Measurements from ENCODE around the gene OR10G3. TPM values are rescaled to one million over a fixed set of nuclear protein-coding genes. Genes with fewer than 3 reads are reported as not detected.

Gene OR10G3
- polyA plus RNA-seq, 1 donor from 2014 or later: not detected

DNA sequence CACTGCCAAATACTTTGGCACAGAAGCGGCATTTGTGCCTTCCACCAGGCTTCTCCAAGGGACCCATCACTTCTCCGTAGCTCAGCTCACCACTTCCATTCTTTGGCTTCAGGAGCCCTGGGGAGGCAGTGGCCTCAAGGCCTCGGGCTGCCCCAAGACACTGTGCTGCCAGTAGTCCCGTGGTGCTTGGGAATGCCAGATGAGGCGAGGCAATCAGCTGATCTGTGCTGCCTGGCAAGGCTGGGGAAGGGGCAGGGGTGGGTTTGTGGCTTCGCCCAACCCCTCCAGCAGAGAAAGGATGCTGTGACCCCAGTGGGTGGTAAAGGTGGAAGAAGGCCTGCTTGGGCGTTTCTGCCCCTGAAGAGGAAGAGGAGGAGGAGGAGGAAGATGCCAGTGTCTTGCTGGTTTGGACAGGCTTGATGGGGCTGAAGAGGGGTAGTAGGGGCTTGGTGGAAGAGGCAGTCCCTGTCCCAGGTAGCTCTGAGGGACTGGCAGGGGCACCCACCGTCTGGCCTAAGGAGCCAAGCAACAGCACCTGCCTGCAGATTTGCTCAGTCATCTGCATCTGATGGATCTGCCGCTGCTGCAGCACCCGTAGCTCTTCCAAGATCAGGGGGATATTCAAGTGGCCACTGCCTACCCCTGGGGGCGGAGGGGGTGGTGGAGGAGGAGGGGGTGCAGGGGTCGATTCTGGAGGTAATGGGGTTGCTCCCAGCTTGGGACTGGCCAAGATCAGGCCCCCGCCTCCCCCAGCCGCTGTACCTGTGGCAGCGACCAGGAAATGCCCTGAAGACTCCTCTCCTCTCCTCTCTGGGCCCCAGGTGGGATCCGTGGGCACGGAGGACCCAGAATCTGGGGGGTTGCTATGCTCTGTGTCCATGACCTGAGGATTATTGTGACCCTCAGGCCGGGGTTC lies 55.0 kb downstream of the OR10G3 start:
- Histone ChIP-seq H3K79me2 (replicated peaks; ENCODE audit: insufficient read depth, low read length) (peaks cover 36% of the 10 kb centered on the region), H3K9me2 (ENCODE audit: insufficient read depth, low read length) (no peaks in the 10 kb centered on the region), H3K4me2 (ENCODE audit: low read length) (peak overlapping the region; percentile 88), H2AFZ (ENCODE audit: low read depth, low read length) (no peak overlapping the region), H3K36me3 (ENCODE audit: insufficient read depth, low read length) (peaks cover 12% of the 10 kb centered on the region), H3K27me3 (ENCODE audit: insufficient read depth, low read depth, low read length) (no peaks in the 10 kb centered on the region), H4K20me1 (ENCODE audit: insufficient read depth) (no peaks in the 10 kb centered on the region), H3K4me3 (ENCODE audit: low read length) (peak overlapping the region; percentile 88), H3K9ac (ENCODE audit: low read length) (peak overlapping the region; percentile 98), H3F3A (ENCODE audit: insufficient read depth, low read length, poor library complexity, severe bottlenecking) (peaks cover 3% of the 10 kb centered on the region), H3K27ac (ENCODE audit: low read length) (peak overlapping the region; percentile 96), H3K9me3 (ENCODE audit: low read length) (no peaks in the 10 kb centered on the region)
- TF ChIP-seq RAD21 (conservative IDR thresholded peaks at IDR 0.05): no peak
- TF ChIP-seq EZH2 (IDR thresholded peaks at IDR 0.05; ENCODE audit: borderline replicate concordance, insufficient read depth, low read length, poor library complexity, severe bottlenecking): no peak
- no peak for TF ChIP-seq SMC3 (conservative IDR thresholded peaks at IDR 0.05; ENCODE audit: poor library complexity)
- no peak for TF ChIP-seq POLR2AphosphoS5 (IDR thresholded peaks at IDR 0.05)
- TF ChIP-seq EP300 (conservative IDR thresholded peaks at IDR 0.05; ENCODE audit: poor library complexity, severe bottlenecking): no peak
- TF ChIP-seq, protein P1, sequence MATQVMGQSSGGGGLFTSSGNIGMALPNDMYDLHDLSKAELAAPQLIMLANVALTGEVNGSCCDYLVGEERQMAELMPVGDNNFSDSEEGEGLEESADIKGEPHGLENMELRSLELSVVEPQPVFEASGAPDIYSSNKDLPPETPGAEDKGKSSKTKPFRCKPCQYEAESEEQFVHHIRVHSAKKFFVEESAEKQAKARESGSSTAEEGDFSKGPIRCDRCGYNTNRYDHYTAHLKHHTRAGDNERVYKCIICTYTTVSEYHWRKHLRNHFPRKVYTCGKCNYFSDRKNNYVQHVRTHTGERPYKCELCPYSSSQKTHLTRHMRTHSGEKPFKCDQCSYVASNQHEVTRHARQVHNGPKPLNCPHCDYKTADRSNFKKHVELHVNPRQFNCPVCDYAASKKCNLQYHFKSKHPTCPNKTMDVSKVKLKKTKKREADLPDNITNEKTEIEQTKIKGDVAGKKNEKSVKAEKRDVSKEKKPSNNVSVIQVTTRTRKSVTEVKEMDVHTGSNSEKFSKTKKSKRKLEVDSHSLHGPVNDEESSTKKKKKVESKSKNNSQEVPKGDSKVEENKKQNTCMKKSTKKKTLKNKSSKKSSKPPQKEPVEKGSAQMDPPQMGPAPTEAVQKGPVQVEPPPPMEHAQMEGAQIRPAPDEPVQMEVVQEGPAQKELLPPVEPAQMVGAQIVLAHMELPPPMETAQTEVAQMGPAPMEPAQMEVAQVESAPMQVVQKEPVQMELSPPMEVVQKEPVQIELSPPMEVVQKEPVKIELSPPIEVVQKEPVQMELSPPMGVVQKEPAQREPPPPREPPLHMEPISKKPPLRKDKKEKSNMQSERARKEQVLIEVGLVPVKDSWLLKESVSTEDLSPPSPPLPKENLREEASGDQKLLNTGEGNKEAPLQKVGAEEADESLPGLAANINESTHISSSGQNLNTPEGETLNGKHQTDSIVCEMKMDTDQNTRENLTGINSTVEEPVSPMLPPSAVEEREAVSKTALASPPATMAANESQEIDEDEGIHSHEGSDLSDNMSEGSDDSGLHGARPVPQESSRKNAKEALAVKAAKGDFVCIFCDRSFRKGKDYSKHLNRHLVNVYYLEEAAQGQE (IDR thresholded peaks at IDR 0.05; ENCODE audit: borderline replicate concordance): no peak
- TF ChIP-seq TAF1 (IDR thresholded peaks at IDR 0.05; ENCODE audit: low read depth): no peak
- TF ChIP-seq MXI1 (conservative IDR thresholded peaks at IDR 0.05; ENCODE audit: poor library complexity, severe bottlenecking): no peak
- TF ChIP-seq, protein P2, sequence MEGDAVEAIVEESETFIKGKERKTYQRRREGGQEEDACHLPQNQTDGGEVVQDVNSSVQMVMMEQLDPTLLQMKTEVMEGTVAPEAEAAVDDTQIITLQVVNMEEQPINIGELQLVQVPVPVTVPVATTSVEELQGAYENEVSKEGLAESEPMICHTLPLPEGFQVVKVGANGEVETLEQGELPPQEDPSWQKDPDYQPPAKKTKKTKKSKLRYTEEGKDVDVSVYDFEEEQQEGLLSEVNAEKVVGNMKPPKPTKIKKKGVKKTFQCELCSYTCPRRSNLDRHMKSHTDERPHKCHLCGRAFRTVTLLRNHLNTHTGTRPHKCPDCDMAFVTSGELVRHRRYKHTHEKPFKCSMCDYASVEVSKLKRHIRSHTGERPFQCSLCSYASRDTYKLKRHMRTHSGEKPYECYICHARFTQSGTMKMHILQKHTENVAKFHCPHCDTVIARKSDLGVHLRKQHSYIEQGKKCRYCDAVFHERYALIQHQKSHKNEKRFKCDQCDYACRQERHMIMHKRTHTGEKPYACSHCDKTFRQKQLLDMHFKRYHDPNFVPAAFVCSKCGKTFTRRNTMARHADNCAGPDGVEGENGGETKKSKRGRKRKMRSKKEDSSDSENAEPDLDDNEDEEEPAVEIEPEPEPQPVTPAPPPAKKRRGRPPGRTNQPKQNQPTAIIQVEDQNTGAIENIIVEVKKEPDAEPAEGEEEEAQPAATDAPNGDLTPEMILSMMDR (IDR thresholded peaks at IDR 0.05; ENCODE audit: poor library complexity, severe bottlenecking): no peak

DNA sequence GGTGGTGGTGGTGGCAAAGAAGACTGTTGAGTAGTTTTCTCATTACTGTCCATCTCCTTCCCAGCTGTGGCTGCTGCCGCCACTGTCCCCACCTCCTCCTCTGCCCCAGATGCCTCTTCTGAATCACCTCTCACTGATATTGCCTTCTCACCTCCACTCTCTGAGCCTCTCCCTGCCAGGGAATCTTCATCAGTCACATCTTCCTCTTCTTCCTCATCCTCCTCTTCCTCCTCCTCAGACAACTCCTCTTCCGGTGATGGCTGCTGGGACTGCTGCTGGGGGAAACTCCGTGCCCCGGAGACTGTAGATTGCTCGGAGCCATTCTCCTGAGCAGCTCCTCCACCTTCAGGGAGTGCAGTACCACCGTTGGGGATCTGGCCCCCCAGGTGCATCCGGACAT lies 56.7 kb downstream of the OR10G3 start:
- H3K79me2 ChIP-seq (replicated peaks; ENCODE audit: insufficient read depth, low read length): peaks cover 24% of the 10 kb centered on the region
- H3K36me3 ChIP-seq (ENCODE audit: insufficient read depth, low read length): peaks cover 12% of the 10 kb centered on the region
- no peak overlapping the region for H3K27ac ChIP-seq (ENCODE audit: low read length)
- no peaks in the 10 kb centered on the region for H3K27me3 ChIP-seq (ENCODE audit: insufficient read depth, low read depth, low read length)
- no peak overlapping the region for H3K9ac ChIP-seq (ENCODE audit: low read length)
- no peak overlapping the region for H2AFZ ChIP-seq (ENCODE audit: low read depth, low read length)
- H3K4me3 ChIP-seq (ENCODE audit: low read length): peak overlapping the region; percentile 32
- H3K9me2 ChIP-seq (ENCODE audit: insufficient read depth, low read length): no peaks in the 10 kb centered on the region
- H3F3A ChIP-seq (ENCODE audit: insufficient read depth, low read length, poor library complexity, severe bottlenecking): peaks cover 3% of the 10 kb centered on the region
- H3K4me2 ChIP-seq (ENCODE audit: low read length): no peak overlapping the region
- no peaks in the 10 kb centered on the region for H4K20me1 ChIP-seq (ENCODE audit: insufficient read depth)
- H3K9me3 ChIP-seq (ENCODE audit: low read length): no peaks in the 10 kb centered on the region
- no peak for TF ChIP-seq EP300 (conservative IDR thresholded peaks at IDR 0.05; ENCODE audit: poor library complexity, severe bottlenecking)
- no peak for TF ChIP-seq TAF1 (IDR thresholded peaks at IDR 0.05; ENCODE audit: low read depth)
- TF ChIP-seq EZH2 (IDR thresholded peaks at IDR 0.05; ENCODE audit: borderline replicate concordance, insufficient read depth, low read length, poor library complexity, severe bottlenecking): no peak
- TF ChIP-seq SMC3 (conservative IDR thresholded peaks at IDR 0.05; ENCODE audit: poor library complexity): no peak
- no peak for TF ChIP-seq MXI1 (conservative IDR thresholded peaks at IDR 0.05; ENCODE audit: poor library complexity, severe bottlenecking)
- TF ChIP-seq RAD21 (conservative IDR thresholded peaks at IDR 0.05): no peak
- no peak for TF ChIP-seq POLR2AphosphoS5 (IDR thresholded peaks at IDR 0.05)
- TF ChIP-seq, protein P2 (IDR thresholded peaks at IDR 0.05; ENCODE audit: poor library complexity, severe bottlenecking): no peak
- TF ChIP-seq, protein P1 (IDR thresholded peaks at IDR 0.05; ENCODE audit: borderline replicate concordance): no peak

All from neural cell (in vitro differentiated cells).